ENCODE data around the gene FAM107B.

- TF ChIP-seq CTCF (IDR thresholded peaks at IDR 0.05), result no peak
- TF ChIP-seq POLR2A (IDR thresholded peaks at IDR 0.05), result no peak
These were observed 27.0 kb upstream of the FAM107B start for GRCh38 chr10:14801723-14802122.

Data from breast epithelium (tissue), 3 donors.